ENCODE results near the gene ARHGAP40. TPM values are rescaled to one million over a fixed set of nuclear protein-coding genes. Genes with fewer than 3 reads are reported as not detected.
"Not testable (repeated sequence)": the region's sequence is repeated elsewhere in the genome, so short reads cannot be mapped to it uniquely, and the experiment has no call there.

Gene ARHGAP40
- total RNA-seq, 2 experiments from 2014 or later: not detected

GRCh38 chr20:38590676-38591473, 10.7 kb upstream of the ARHGAP40 start:
- Mint-ChIP-seq H3K27me3 (ENCODE audit: low read depth) (no peaks in the 10 kb centered on the region), H3K36me3 (ENCODE audit: low read depth) (no peaks in the 10 kb centered on the region), H3K27ac (no peak overlapping the region), H3K9me3 (no peaks in the 10 kb centered on the region), H3K4me3 (no peak overlapping the region), H3K4me1 (ENCODE audit: low read depth) (no peaks in the 10 kb centered on the region)
- intact Hi-C loops (cut with micrococcal nuclease): no loop called here
- CTCF ChIA-PET: no interaction called here
- no peak for DNase-seq

- H3K36me3 Mint-ChIP-seq (ENCODE audit: low read depth): no peaks in the 10 kb centered on the region
- no peak overlapping the region for H3K27ac Mint-ChIP-seq
- no peaks in the 10 kb centered on the region for H3K9me3 Mint-ChIP-seq
- no peak overlapping the region for H3K4me3 Mint-ChIP-seq
- no peak for DNase-seq
- H3K27me3 Mint-ChIP-seq (ENCODE audit: low read depth): no peaks in the 10 kb centered on the region
- CTCF ChIA-PET: no interaction called here
- intact Hi-C loops (cut with micrococcal nuclease): no loop called here
- H3K4me1 Mint-ChIP-seq (ENCODE audit: low read depth): no peaks in the 10 kb centered on the region
Measured at GRCh38 chr20:38591474-38592410, 9.9 kb upstream of the ARHGAP40 start.

GRCh38 chr20:38592411-38592790, 9.2 kb upstream of the ARHGAP40 start:
- H3K27me3 Mint-ChIP-seq (ENCODE audit: low read depth); intact Hi-C loops (cut with micrococcal nuclease); H3K4me3 Mint-ChIP-seq; H3K9me3 Mint-ChIP-seq; CTCF ChIA-PET; DNase-seq; H3K4me1 Mint-ChIP-seq (ENCODE audit: low read depth); H3K36me3 Mint-ChIP-seq (ENCODE audit: low read depth); H3K27ac Mint-ChIP-seq: not testable (repeated sequence)

GRCh38 chr20:38594281-38594680, 7.3 kb upstream of the ARHGAP40 start:
- H3K27ac Mint-ChIP-seq; H3K4me3 Mint-ChIP-seq; H3K36me3 Mint-ChIP-seq (ENCODE audit: low read depth); H3K9me3 Mint-ChIP-seq; intact Hi-C loops (cut with micrococcal nuclease); CTCF ChIA-PET; DNase-seq; H3K4me1 Mint-ChIP-seq (ENCODE audit: low read depth); H3K27me3 Mint-ChIP-seq (ENCODE audit: low read depth): not testable (repeated sequence)

GRCh38 chr20:38595886-38596285, 5.7 kb upstream of the ARHGAP40 start:
- H3K27me3 Mint-ChIP-seq (ENCODE audit: low read depth); H3K4me1 Mint-ChIP-seq (ENCODE audit: low read depth); H3K36me3 Mint-ChIP-seq (ENCODE audit: low read depth); H3K27ac Mint-ChIP-seq; H3K9me3 Mint-ChIP-seq; intact Hi-C loops (cut with micrococcal nuclease); DNase-seq; CTCF ChIA-PET; H3K4me3 Mint-ChIP-seq: not testable (repeated sequence)

GRCh38 chr20:38599410-38599882, 2.2 kb upstream of the ARHGAP40 start:
- CTCF ChIA-PET: interaction anchor here (0.9 kb wide), 1 partner anchor 450 kb away, joined by 3 read pairs; no protein-coding TSS in a partner anchor
- H3K9me3 Mint-ChIP-seq: no peaks in the 10 kb centered on the region
- peaks cover 10% of the 10 kb centered on the region for H3K4me1 Mint-ChIP-seq (ENCODE audit: low read depth)
- no peak for DNase-seq
- no peak overlapping the region for H3K4me3 Mint-ChIP-seq
- H3K27me3 Mint-ChIP-seq (ENCODE audit: low read depth): peaks cover 30% of the 10 kb centered on the region
- H3K36me3 Mint-ChIP-seq (ENCODE audit: low read depth): no peaks in the 10 kb centered on the region
- H3K27ac Mint-ChIP-seq: no peak overlapping the region
- intact Hi-C loops (cut with micrococcal nuclease): no loop called here

GRCh38 chr20:38600057-38600456, 1.6 kb upstream of the ARHGAP40 start:
- no peaks in the 10 kb centered on the region for H3K36me3 Mint-ChIP-seq (ENCODE audit: low read depth)
- DNase-seq: no peak
- no peaks in the 10 kb centered on the region for H3K9me3 Mint-ChIP-seq
- H3K27me3 Mint-ChIP-seq (ENCODE audit: low read depth): peaks cover 34% of the 10 kb centered on the region
- intact Hi-C loops (cut with micrococcal nuclease): no loop called here
- H3K4me3 Mint-ChIP-seq: no peak overlapping the region
- CTCF ChIA-PET: no interaction called here
- peaks cover 10% of the 10 kb centered on the region for H3K4me1 Mint-ChIP-seq (ENCODE audit: low read depth)
- H3K27ac Mint-ChIP-seq: no peak overlapping the region

GRCh38 chr20:38602185-38602581, 574 bp downstream of the ARHGAP40 start:
- H3K9me3 Mint-ChIP-seq: no peaks in the 10 kb centered on the region
- intact Hi-C loops (cut with micrococcal nuclease): no loop called here
- H3K36me3 Mint-ChIP-seq (ENCODE audit: low read depth): no peaks in the 10 kb centered on the region
- peaks cover 10% of the 10 kb centered on the region for H3K4me1 Mint-ChIP-seq (ENCODE audit: low read depth)
- CTCF ChIA-PET: no interaction called here
- no peak overlapping the region for H3K27ac Mint-ChIP-seq
- peaks cover 49% of the 10 kb centered on the region for H3K27me3 Mint-ChIP-seq (ENCODE audit: low read depth)
- DNase-seq: no peak
- H3K4me3 Mint-ChIP-seq: no peak overlapping the region

GRCh38 chr20:38603286-38603685, 1.7 kb downstream of the ARHGAP40 start:
- Mint-ChIP-seq H3K27me3 (ENCODE audit: low read depth) (peaks cover 54% of the 10 kb centered on the region), H3K4me1 (ENCODE audit: low read depth) (peaks cover 10% of the 10 kb centered on the region), H3K36me3 (ENCODE audit: low read depth) (no peaks in the 10 kb centered on the region), H3K9me3 (no peaks in the 10 kb centered on the region), H3K4me3 (no peak overlapping the region), H3K27ac (no peak overlapping the region)
- CTCF ChIA-PET: interaction anchor here (0.6 to 1.4 kb wide), 2 partner anchors 29 to 33 kb away, joined by 3 read pairs; no protein-coding TSS in a partner anchor
- intact Hi-C loops (cut with micrococcal nuclease): no loop called here
- no peak for DNase-seq

GRCh38 chr20:38604873-38605303, 3.3 kb downstream of the ARHGAP40 start:
- DNase-seq: no peak
- H3K4me3 Mint-ChIP-seq: no peak overlapping the region
- H3K36me3 Mint-ChIP-seq (ENCODE audit: low read depth): no peaks in the 10 kb centered on the region
- no peaks in the 10 kb centered on the region for H3K9me3 Mint-ChIP-seq
- intact Hi-C loops (cut with micrococcal nuclease): no loop called here
- CTCF ChIA-PET: interaction anchor here (0.7 to 1.4 kb wide), 4 partner anchors 22 to 989 kb away, joined by 3 to 4 read pairs (median 3); no protein-coding TSS in a partner anchor
- no peak overlapping the region for H3K27ac Mint-ChIP-seq
- peaks cover 10% of the 10 kb centered on the region for H3K4me1 Mint-ChIP-seq (ENCODE audit: low read depth)
- peaks cover 54% of the 10 kb centered on the region for H3K27me3 Mint-ChIP-seq (ENCODE audit: low read depth)

- H3K27ac Mint-ChIP-seq: no peak overlapping the region
- no peak overlapping the region for H3K4me3 Mint-ChIP-seq
- no peak for DNase-seq
- H3K27me3 Mint-ChIP-seq (ENCODE audit: low read depth): peaks cover 41% of the 10 kb centered on the region
- no peaks in the 10 kb centered on the region for H3K36me3 Mint-ChIP-seq (ENCODE audit: low read depth)
- CTCF ChIA-PET: no interaction called here
- H3K9me3 Mint-ChIP-seq: no peaks in the 10 kb centered on the region
- intact Hi-C loops (cut with micrococcal nuclease): no loop called here
- H3K4me1 Mint-ChIP-seq (ENCODE audit: low read depth): peaks cover under 1% of the 10 kb centered on the region
Measured at GRCh38 chr20:38607351-38607750, 5.7 kb downstream of the ARHGAP40 start.

- CTCF ChIA-PET: no interaction called here
- no peaks in the 10 kb centered on the region for H3K4me1 Mint-ChIP-seq (ENCODE audit: low read depth)
- peaks cover 35% of the 10 kb centered on the region for H3K27me3 Mint-ChIP-seq (ENCODE audit: low read depth)
- H3K27ac Mint-ChIP-seq: no peak overlapping the region
- DNase-seq: no peak
- no peaks in the 10 kb centered on the region for H3K36me3 Mint-ChIP-seq (ENCODE audit: low read depth)
- no peaks in the 10 kb centered on the region for H3K9me3 Mint-ChIP-seq
- H3K4me3 Mint-ChIP-seq: no peak overlapping the region
- intact Hi-C loops (cut with micrococcal nuclease): no loop called here
Measured at GRCh38 chr20:38608188-38608587, 6.6 kb downstream of the ARHGAP40 start.

Data from activated naive CD4-positive, alpha-beta T cell treated with anti-CD3 and anti-CD28 coated beads for 36 hours (primary cell).